ENCODE results near the gene OR6C68.
A peak's percentile ranks its signal among the peaks of the same experiment; 100 is the strongest.
"Not testable (repeated sequence)": the region's sequence is repeated elsewhere in the genome, so short reads cannot be mapped to it uniquely, and the experiment has no call there.

OR6C68 gene

GRCh38 chr12:55492078-55492477, at the start of gene OR6C68:
Gene OR6C68 (plus strand): TSS chr12:55492378. CDS start chr12:55492378, 0 bp downstream.
- H3K9me3 ChIP-seq, result no peaks in the 10 kb centered on the region
- H3K27me3 ChIP-seq (ENCODE audit: low read depth), result no peaks in the 10 kb centered on the region
- H3K4me1 ChIP-seq, result no peaks in the 10 kb centered on the region
- DNase-seq (ENCODE audit: low spot score in 2 of 2), result no peak
- H3K36me3 ChIP-seq (replicated peaks), result no peaks in the 10 kb centered on the region
- in situ Hi-C loops (cut with MboI; ENCODE audit: low sequenced_read_pairs), result no loop called here
- H3K4me3 ChIP-seq, result no peak within 1 kb of the TSS

- in situ Hi-C loops (cut with MboI; ENCODE audit: low sequenced_read_pairs), result no loop called here
- H3K4me1 ChIP-seq, result no peaks in the 10 kb centered on the region
- no peaks in the 10 kb centered on the region for H3K9me3 ChIP-seq
- no peaks in the 10 kb centered on the region for H3K36me3 ChIP-seq (replicated peaks)
- H3K4me3 ChIP-seq, result no peak within 1 kb of the TSS
- no peaks in the 10 kb centered on the region for H3K27me3 ChIP-seq (ENCODE audit: low read depth)
- DNase-seq (ENCODE audit: low spot score in 2 of 2), result no peak
Observed at GRCh38 chr12:55443776-55444175, 48.4 kb upstream of the OR6C68 start, which contains the start of gene OR6C2. Gene OR6C2 (plus strand): TSS chr12:55444076. CDS start chr12:55452214, 8,138 bp downstream.

- Histone ChIP-seq H3K27me3 (ENCODE audit: low read depth) (no peaks in the 10 kb centered on the region), H3K4me1 (no peaks in the 10 kb centered on the region), H3K4me3 (no peak overlapping the region), H3K36me3 (replicated peaks) (no peaks in the 10 kb centered on the region), H3K9me3 (no peaks in the 10 kb centered on the region)
- in situ Hi-C loops (cut with MboI; ENCODE audit: low sequenced_read_pairs), result no loop called here
- no peak for DNase-seq (ENCODE audit: low spot score in 2 of 2)
Observed at GRCh38 chr12:55445357-55445756, 46.8 kb upstream of the OR6C68 start.

- H3K36me3 ChIP-seq (replicated peaks), result no peaks in the 10 kb centered on the region
- no peak for DNase-seq (ENCODE audit: low spot score in 2 of 2)
- H3K27me3 ChIP-seq (ENCODE audit: low read depth), result no peaks in the 10 kb centered on the region
- no peak overlapping the region for H3K4me3 ChIP-seq
- no peaks in the 10 kb centered on the region for H3K9me3 ChIP-seq
- in situ Hi-C loops (cut with MboI; ENCODE audit: low sequenced_read_pairs), result no loop called here
- no peaks in the 10 kb centered on the region for H3K4me1 ChIP-seq
Observed at GRCh38 chr12:55446326-55446725, 45.9 kb upstream of the OR6C68 start.

GRCh38 chr12:55448825-55449224, 43.4 kb upstream of the OR6C68 start:
- in situ Hi-C loops (cut with MboI; ENCODE audit: low sequenced_read_pairs), result no loop called here
- no peaks in the 10 kb centered on the region for H3K27me3 ChIP-seq (ENCODE audit: low read depth)
- no peaks in the 10 kb centered on the region for H3K9me3 ChIP-seq
- H3K4me1 ChIP-seq, result no peaks in the 10 kb centered on the region
- H3K36me3 ChIP-seq (replicated peaks), result no peaks in the 10 kb centered on the region
- no peak for DNase-seq (ENCODE audit: low spot score in 2 of 2)
- H3K4me3 ChIP-seq, result no peak overlapping the region

- H3K36me3 ChIP-seq (replicated peaks); in situ Hi-C loops (cut with MboI; ENCODE audit: low sequenced_read_pairs): not testable (repeated sequence)
Observed at GRCh38 chr12:55464926-55465325, 27.3 kb upstream of the OR6C68 start.

GRCh38 chr12:55467836-55468235, 24.3 kb upstream of the OR6C68 start:
- Histone ChIP-seq H3K36me3 (replicated peaks) (no peaks in the 10 kb centered on the region), H3K4me1 (no peaks in the 10 kb centered on the region), H3K4me3 (no peak overlapping the region), H3K27me3 (ENCODE audit: low read depth) (no peaks in the 10 kb centered on the region), H3K9me3 (no peaks in the 10 kb centered on the region)
- in situ Hi-C loops (cut with MboI; ENCODE audit: low sequenced_read_pairs), result no loop called here
- DNase-seq (ENCODE audit: low spot score in 2 of 2), result no peak

More at GRCh38 chr12:55464926-55465325, 27.3 kb upstream of the OR6C68 start:
- H3K9me3 ChIP-seq; H3K4me1 ChIP-seq; H3K27me3 ChIP-seq (ENCODE audit: low read depth); H3K4me3 ChIP-seq; DNase-seq (ENCODE audit: low spot score in 2 of 2): not testable (repeated sequence)

GRCh38 chr12:55469291-55469690, 22.9 kb upstream of the OR6C68 start:
- no peak for DNase-seq (ENCODE audit: low spot score in 2 of 2)
- no peaks in the 10 kb centered on the region for H3K36me3 ChIP-seq (replicated peaks)
- H3K9me3 ChIP-seq, result no peaks in the 10 kb centered on the region
- no peaks in the 10 kb centered on the region for H3K27me3 ChIP-seq (ENCODE audit: low read depth)
- no peaks in the 10 kb centered on the region for H3K4me1 ChIP-seq
- no peak overlapping the region for H3K4me3 ChIP-seq
- in situ Hi-C loops (cut with MboI; ENCODE audit: low sequenced_read_pairs), result no loop called here

- Histone ChIP-seq H3K4me3 (no peak within 1 kb of the TSS), H3K36me3 (replicated peaks) (no peaks in the 10 kb centered on the region), H3K27me3 (ENCODE audit: low read depth) (no peaks in the 10 kb centered on the region), H3K4me1 (no peaks in the 10 kb centered on the region), H3K9me3 (no peaks in the 10 kb centered on the region)
- DNase-seq (ENCODE audit: low spot score in 2 of 2), result no peak
- in situ Hi-C loops (cut with MboI; ENCODE audit: low sequenced_read_pairs), result no loop called here
Observed at GRCh38 chr12:55470088-55470829, 21.9 kb upstream of the OR6C68 start, which contains the start of gene OR6C70. Gene OR6C70 (minus strand): TSS chr12:55470138. CDS start chr12:55470138, 0 bp downstream.

GRCh38 chr12:55472264-55472663, 19.9 kb upstream of the OR6C68 start:
- DNase-seq (ENCODE audit: low spot score in 2 of 2), result no peak
- Histone ChIP-seq H3K36me3 (replicated peaks) (no peaks in the 10 kb centered on the region), H3K9me3 (no peaks in the 10 kb centered on the region), H3K27me3 (ENCODE audit: low read depth) (no peaks in the 10 kb centered on the region), H3K4me3 (no peak overlapping the region), H3K4me1 (no peaks in the 10 kb centered on the region)
- in situ Hi-C loops (cut with MboI; ENCODE audit: low sequenced_read_pairs), result no loop called here

GRCh38 chr12:55479136-55479535, 13.0 kb upstream of the OR6C68 start:
- H3K36me3 ChIP-seq (replicated peaks); H3K27me3 ChIP-seq (ENCODE audit: low read depth); H3K4me1 ChIP-seq; H3K4me3 ChIP-seq; DNase-seq (ENCODE audit: low spot score in 2 of 2); in situ Hi-C loops (cut with MboI; ENCODE audit: low sequenced_read_pairs); H3K9me3 ChIP-seq: not testable (repeated sequence)

GRCh38 chr12:55484284-55484683, 7.9 kb upstream of the OR6C68 start:
- H3K4me3 ChIP-seq; H3K27me3 ChIP-seq (ENCODE audit: low read depth); H3K36me3 ChIP-seq (replicated peaks); H3K9me3 ChIP-seq; H3K4me1 ChIP-seq; in situ Hi-C loops (cut with MboI; ENCODE audit: low sequenced_read_pairs): not testable (repeated sequence)
- DNase-seq (ENCODE audit: low spot score in 2 of 2), result peak in 1 of 2 experiments; percentile 33

- Histone ChIP-seq H3K4me1 (no peaks in the 10 kb centered on the region), H3K4me3 (no peak overlapping the region), H3K9me3 (no peaks in the 10 kb centered on the region), H3K36me3 (replicated peaks) (no peaks in the 10 kb centered on the region), H3K27me3 (ENCODE audit: low read depth) (no peaks in the 10 kb centered on the region)
- in situ Hi-C loops (cut with MboI; ENCODE audit: low sequenced_read_pairs), result no loop called here
- DNase-seq (ENCODE audit: low spot score in 2 of 2), result no peak
Observed at GRCh38 chr12:55495490-55495889, 3.3 kb downstream of the OR6C68 start.

- H3K9me3 ChIP-seq, result no peaks in the 10 kb centered on the region
- no peak for DNase-seq (ENCODE audit: low spot score in 2 of 2)
- no peaks in the 10 kb centered on the region for H3K27me3 ChIP-seq (ENCODE audit: low read depth)
Observed at GRCh38 chr12:55499231-55499630, 7.1 kb downstream of the OR6C68 start.

More at GRCh38 chr12:55499231-55499630, 7.1 kb downstream of the OR6C68 start:
- in situ Hi-C loops (cut with MboI; ENCODE audit: low sequenced_read_pairs), result no loop called here
- no peaks in the 10 kb centered on the region for H3K4me1 ChIP-seq
- H3K4me3 ChIP-seq, result no peak overlapping the region
- H3K36me3 ChIP-seq (replicated peaks), result no peaks in the 10 kb centered on the region

Measured in HAP-1 (cell line).